ENCODE data around the gene PUM1.

DNA sequence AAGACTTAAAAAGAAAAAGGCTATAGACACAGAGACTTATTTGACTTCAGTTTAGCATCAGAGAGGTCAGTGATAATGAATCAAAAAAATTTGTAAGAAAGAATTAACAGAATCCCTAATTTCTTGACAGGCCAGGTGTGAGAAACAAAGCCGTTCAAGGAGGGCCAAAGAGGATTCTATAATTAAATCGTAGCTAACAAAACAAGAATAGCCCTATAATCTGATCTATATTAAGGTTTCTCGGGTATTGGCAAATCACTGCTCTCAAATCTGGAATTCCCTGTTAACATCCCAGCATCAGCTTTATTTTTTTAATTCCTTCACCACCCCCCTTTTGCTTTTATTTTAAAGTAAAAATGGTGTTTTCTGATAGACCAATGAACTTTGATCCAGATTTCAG is 60.3 kb downstream of the PUM1 start:
- TF ChIP-seq, protein P1, sequence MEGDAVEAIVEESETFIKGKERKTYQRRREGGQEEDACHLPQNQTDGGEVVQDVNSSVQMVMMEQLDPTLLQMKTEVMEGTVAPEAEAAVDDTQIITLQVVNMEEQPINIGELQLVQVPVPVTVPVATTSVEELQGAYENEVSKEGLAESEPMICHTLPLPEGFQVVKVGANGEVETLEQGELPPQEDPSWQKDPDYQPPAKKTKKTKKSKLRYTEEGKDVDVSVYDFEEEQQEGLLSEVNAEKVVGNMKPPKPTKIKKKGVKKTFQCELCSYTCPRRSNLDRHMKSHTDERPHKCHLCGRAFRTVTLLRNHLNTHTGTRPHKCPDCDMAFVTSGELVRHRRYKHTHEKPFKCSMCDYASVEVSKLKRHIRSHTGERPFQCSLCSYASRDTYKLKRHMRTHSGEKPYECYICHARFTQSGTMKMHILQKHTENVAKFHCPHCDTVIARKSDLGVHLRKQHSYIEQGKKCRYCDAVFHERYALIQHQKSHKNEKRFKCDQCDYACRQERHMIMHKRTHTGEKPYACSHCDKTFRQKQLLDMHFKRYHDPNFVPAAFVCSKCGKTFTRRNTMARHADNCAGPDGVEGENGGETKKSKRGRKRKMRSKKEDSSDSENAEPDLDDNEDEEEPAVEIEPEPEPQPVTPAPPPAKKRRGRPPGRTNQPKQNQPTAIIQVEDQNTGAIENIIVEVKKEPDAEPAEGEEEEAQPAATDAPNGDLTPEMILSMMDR (IDR thresholded peaks at IDR 0.05), result no peak
- TF ChIP-seq POLR2A (IDR thresholded peaks at IDR 0.05; ENCODE audit: low read depth), result no peak
- TF ChIP-seq EP300 (IDR thresholded peaks at IDR 0.05), result no peak

Measured in esophagus muscularis mucosa (tissue), 4 donors.